ENCODE data around the gene TMEM120A.
A peak's percentile ranks its signal among the peaks of the same experiment; 100 is the strongest.

TMEM120A gene

GRCh38 chr7:75993689-75994387, 557 bp downstream of the TMEM120A start:
- peak; percentile 87 for DNase-seq

DNA sequence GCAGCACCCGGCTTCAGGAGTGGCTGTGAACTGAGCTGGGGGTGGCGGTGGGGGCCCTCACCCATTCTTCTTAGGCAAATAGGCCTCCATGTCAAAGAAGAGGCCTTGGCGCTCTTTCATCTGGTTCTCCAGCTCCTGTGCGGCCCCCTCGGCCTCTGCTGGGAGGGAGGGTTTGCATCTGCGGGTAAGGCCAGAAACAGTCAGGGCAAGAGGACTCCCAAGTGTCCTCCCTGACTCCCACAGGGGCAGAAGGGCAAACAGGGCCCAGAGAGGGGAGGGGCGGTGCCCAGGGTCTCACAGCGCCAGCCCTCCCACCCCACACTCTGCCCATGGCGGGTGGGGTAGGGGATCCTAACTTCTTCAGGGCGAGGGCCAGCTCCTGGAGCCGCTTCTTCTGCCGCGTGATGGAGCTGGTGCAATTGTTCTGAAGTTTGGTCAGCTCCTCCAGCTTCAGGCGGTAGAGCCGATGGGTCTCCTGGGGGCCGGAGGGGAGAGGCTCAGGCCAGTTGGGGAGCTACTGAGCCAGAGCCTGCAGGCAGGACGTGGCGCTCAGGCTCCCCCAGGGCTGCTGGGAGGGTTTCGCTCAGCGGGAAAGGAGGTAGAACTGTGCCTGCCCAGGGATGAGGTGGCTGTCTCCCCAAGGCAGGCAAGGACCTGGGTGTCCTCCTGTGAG, 2.2 kb downstream of the TMEM120A start:
- no peak for DNase-seq

DNA sequence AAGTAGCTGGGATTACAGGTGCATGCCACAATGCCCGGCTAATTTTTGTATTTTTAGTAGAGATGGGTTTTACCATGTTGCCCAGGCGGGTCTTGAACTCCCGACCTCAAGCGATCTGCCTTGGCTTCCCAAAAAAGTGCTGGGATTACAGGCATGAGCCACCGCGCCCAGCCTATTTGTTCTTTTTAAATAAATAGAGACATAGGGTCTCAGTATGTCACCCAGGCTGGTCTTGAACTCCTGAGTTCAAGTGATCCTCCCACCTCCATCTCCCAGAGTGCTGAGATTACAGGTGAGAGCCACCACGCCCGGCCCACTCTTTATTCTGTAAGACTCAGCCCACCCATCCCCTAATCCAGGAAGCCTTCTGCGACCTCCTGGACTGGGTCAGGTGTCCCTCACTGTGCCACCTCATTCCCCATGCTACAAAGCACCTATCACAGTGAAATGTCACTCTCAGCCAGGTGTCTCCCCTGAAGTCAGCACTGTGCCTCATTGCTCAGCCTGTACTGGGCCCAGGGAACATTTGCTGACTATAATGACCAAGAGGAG, 2.8 kb downstream of the TMEM120A start:
- no peak for DNase-seq

GRCh38 chr7:75989500-75990388, 4.7 kb downstream of the TMEM120A start:
- no peak for DNase-seq

DNA sequence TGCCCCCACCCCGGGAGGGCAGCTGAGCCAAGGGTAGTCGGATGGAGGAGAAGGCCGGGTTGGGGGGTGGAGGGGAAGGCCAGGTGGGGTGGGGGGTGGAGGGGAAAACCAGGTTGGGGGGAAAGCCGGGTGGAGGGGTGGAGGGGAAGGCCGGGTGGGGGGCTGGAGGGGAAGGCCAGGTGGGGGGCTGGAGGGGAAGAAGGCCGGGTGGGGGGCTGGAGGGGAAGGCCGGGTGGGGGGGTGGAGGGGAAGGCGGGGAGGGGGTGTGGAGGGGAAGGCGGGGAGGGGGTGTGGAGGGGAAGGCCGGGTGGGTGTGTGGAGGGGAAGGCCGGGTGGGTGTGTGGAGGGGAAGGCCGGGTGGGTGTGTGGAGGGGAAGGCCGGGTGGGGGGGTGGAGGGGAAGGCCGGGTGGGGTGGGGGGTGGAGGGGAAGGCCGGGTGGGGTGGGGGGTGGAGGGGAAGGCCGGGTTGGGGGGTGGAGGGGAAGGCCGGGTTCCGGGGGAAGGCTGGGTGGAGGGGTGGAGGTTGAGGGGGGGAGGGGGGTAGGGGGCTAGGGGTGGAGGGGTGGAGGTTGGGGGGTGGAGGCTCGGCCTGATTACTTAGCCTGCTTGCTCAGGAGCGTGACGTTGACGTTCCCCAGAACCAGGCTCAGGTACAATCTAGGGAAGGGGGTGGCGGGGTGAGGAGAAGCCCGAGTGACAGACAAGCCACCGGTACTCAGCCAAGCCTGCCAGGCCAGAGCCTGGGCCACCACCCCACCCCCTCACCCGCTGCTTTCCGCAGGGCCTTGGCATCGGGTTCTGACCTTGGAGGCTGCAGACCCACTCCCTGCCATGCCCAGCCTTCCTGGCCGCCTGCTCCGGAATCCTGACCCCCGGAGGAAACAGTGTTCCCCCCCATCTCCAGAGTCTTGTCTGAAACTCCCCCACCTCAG, 5.6 kb downstream of the TMEM120A start:
- DNase-seq: no peak

DNA sequence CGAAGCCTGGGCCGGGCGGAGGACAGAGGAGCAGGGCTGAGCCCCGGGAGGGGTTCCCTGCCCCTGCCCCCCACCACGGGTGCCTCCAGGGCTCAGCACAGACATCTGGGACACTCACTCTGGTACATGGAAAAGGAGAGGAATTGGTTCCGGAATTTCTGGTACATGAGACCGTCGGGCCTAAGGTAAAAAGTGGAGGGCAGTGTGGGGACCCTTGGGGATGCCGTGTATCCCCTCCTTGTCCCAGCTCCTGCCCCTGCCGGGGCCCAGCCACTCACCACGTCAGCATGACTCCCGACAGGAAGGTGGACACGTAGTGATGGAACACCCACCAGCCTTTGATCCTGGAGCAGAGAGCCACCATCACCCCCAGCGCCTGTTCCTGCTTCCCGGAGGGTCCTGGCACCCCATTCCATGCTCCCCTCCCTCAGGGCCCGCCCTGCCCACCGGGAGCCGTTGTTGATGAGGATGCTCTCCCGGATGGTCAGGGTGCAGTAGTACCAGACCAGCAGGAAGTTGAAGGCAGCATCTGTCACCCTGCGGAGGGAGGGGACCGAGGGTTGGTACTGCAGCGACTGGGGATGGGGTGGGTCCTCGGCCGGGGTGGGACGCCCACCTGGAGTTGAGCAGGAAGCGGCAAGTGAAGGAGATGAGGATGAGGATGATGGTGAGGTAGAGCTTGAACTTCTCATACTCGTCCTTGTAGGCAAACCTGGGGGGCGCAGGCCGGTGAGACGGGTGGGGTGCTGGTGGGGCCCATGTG, 6.4 kb downstream of the TMEM120A start:
- DNase-seq: no peak

GRCh38 chr7:75987026-75987804, 7.2 kb downstream of the TMEM120A start:
- DNase-seq: no peak

GRCh38 chr7:75986147-75986781, 8.1 kb downstream of the TMEM120A start:
- no peak for DNase-seq

DNA sequence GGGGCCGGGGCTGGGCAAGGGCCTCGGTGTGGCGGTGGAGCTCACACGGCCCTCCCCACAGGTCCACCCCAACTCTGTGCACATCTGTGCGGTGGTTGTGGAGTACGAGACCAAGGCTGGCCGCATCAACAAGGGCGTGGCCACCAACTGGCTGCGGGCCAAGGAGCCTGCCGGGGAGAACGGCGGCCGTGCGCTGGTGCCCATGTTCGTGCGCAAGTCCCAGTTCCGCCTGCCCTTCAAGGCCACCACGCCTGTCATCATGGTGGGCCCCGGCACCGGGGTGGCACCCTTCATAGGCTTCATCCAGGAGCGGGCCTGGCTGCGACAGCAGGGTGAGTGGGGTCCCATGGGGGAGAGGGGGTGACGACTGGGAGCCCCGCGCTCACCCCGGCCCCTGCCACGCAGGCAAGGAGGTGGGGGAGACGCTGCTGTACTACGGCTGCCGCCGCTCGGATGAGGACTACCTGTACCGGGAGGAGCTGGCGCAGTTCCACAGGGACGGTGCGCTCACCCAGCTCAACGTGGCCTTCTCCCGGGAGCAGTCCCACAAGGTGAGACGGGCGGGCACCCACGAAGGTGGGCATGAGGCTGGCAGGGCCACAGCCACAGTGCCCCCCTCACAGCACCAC, 8.8 kb downstream of the TMEM120A start:
- no peak for DNase-seq

- no peak for DNase-seq
These were observed 9.3 kb downstream of the TMEM120A start for GRCh38 chr7:75985009-75985517.

- no peak for DNase-seq
These were observed 10.0 kb downstream of the TMEM120A start for GRCh38 chr7:75984130-75985008.

DNA sequence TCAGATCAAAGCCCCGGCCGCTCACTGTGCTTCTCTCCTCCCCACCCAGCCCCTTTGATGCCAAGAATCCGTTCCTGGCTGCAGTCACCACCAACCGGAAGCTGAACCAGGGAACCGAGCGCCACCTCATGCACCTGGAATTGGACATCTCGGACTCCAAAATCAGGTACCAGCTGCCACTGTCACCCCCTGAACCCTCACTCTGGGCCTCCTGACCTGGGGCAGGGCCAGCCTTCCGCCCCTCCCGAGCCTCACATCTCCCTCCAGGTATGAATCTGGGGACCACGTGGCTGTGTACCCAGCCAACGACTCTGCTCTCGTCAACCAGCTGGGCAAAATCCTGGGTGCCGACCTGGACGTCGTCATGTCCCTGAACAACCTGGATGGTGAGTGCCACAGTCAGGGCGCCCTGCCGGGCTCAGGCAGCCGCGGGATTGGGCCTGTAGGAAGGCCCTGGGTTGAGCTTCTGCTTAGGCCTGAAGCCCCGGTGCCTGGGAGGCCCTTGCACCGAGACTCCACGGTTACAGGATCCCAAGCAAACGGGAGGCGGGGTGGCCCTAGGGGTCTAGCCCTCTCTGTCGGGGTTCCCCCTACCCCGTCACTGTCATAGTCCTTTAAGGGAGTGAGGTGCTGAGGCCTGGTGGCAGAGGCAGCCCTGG, 10.8 kb downstream of the TMEM120A start:
- DNase-seq: no peak

- no peak for DNase-seq
These were observed 11.9 kb downstream of the TMEM120A start for GRCh38 chr7:75982306-75983064.

DNA sequence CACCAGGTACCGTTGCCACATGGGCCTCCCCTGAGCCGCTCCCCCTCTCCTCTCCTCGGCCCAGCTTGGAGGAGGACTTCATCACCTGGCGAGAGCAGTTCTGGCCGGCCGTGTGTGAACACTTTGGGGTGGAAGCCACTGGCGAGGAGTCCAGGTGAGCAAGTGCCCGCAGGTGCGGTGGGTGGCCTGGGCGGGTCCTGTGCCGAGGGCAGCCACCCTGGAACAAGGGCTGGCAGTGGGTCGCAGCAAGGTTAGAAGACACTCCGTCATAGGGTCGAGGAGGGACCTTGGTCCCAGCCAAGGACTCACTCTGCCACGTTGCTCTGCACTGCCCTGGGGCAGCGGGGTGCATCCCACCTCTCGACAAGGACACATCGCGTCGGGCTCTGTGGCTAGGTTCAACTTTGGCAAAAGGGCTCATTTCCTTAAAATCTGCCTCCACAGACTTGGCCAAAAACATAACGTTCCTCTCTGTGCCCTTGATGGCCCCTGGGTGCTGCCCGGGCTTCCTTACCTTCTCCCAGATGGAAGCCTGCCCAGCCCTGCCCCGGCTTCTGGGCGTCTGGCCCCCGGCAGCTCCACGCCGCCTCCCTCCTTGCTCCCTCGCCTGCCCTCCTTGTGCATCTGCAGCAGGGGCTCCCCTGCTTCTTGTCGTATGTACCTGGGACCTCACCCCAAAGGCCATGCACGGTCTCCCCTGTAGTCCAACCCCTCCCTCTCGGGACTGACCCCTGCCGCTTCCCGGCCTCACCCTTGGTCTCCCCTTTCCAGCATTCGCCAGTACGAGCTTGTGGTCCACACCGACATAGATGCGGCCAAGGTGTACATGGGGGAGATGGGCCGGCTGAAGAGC, 12.7 kb downstream of the TMEM120A start:
- no peak for DNase-seq

DNA sequence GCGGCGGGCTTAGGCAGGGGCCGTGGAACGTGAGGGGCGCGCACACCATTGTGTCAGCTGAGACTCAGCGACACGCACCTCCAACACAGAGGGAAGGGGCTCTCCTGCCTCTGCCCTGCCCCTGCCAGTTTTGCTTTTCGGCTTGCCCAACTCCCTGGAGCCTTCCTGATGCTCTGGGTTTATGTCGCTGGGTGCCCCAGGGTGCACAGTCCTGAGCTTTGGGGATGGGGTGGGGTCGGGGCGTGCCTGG, 13.3 kb downstream of the TMEM120A start:
- DNase-seq: no peak
